Measurements from ENCODE around the gene ARHGAP8. TPM values are rescaled to one million over a fixed set of nuclear protein-coding genes. Genes with fewer than 3 reads are reported as not detected.
"Not testable (repeated sequence)": the region's sequence is repeated elsewhere in the genome, so short reads cannot be mapped to it uniquely, and the experiment has no call there.

ARHGAP8 gene
- total and polyA plus RNA-seq, 4 donors = 0.69 to 8.5 (median 3.4) TPM

DNA sequence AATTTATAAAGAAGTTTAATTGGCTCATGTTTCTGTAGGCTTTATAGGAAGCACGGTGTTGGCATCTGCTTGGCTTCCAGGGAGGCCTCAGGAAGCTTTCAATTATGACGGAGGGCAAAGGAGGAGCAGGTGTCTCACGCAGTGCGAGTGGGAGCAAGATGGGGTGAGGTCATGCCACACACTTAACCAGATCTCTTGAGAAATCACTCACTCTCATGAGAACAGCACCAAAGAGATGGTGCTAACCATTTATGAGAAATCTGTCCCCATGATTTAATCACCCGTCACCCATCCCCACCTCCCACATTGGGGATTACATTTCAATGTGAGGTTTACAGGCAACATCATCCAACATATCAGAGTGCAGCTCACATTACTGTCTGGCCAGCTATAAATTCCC is 103.5 kb downstream of the ARHGAP8 start:
- H3K4me1 ChIP-seq (ENCODE audit: control insufficient read depth, insufficient read depth, low read length) = no peaks in the 10 kb centered on the region
- DNase-seq (ENCODE audit: low read depth in 4 of 6, low spot score in 6 of 6) = no peak
- no peak overlapping the region for H3K27ac ChIP-seq (ENCODE audit: low read depth, low read length)
- peaks cover 3% of the 10 kb centered on the region for H3K36me3 ChIP-seq (ENCODE audit: control insufficient read depth, insufficient read depth, low read length)
- no peaks in the 10 kb centered on the region for H3K9me3 ChIP-seq (ENCODE audit: control insufficient read depth, insufficient read depth, low read length)
- H3K4me3 ChIP-seq (ENCODE audit: low read depth, low read length) = no peak overlapping the region
- no peaks in the 10 kb centered on the region for H3K27me3 ChIP-seq (ENCODE audit: control insufficient read depth, insufficient read depth, low read length)
- WGBS (ENCODE audit: insufficient coverage) = 86% methylated on average over 2 of the region's 5 CpGs

DNA sequence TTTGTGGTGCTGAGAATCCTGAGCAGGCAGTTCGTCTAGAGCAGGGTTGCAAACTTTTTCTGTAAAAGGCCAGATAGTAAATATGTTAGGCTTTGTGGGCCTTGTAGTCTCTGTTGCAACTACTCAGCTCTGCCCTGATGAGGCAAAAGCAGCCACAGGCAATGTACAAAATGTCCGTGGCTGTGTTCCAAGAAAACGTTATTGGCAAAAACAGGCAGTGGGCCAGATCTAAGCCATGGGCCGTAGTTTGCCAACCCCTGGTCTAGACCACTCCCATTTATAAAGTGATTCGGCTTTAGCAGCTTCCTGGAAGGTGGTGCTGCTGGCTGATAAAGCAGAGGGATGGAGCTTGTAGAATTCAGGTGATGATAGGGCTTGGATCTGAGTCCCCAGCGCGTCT is 106.4 kb downstream of the ARHGAP8 start:
- not testable (repeated sequence) for DNase-seq (ENCODE audit: low read depth in 4 of 6, low spot score in 6 of 6); H3K9me3 ChIP-seq (ENCODE audit: control insufficient read depth, insufficient read depth, low read length); H3K4me1 ChIP-seq (ENCODE audit: control insufficient read depth, insufficient read depth, low read length); H3K27ac ChIP-seq (ENCODE audit: low read depth, low read length); H3K4me3 ChIP-seq (ENCODE audit: low read depth, low read length); H3K27me3 ChIP-seq (ENCODE audit: control insufficient read depth, insufficient read depth, low read length)
- 73% methylated on average over 3 of the region's 7 CpGs for WGBS (ENCODE audit: insufficient coverage)
- H3K36me3 ChIP-seq (ENCODE audit: control insufficient read depth, insufficient read depth, low read length) = peaks cover 21% of the 10 kb centered on the region

DNA sequence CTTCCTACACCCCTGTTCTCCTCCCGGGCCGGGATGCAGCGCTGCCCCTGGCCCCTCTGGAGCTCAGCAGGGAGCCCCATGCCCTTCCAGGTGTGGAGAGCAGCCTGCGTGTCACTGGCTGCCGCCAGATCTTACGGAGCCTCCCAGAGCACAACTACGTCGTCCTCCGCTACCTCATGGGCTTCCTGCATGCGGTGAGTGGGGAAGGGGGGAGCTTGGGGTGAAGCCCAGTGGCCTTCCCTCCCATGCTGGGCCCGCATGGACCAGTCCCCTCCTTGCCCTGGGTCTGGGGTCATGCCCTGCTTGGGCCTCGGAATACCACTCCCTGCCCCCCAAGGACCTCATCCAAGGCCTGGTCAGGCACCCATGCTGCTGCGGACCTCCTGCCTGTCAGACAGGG is 107.3 kb downstream of the ARHGAP8 start:
- no peaks in the 10 kb centered on the region for H3K9me3 ChIP-seq (ENCODE audit: control insufficient read depth, insufficient read depth, low read length)
- H3K4me1 ChIP-seq (ENCODE audit: control insufficient read depth, insufficient read depth, low read length) = no peaks in the 10 kb centered on the region
- H3K36me3 ChIP-seq (ENCODE audit: control insufficient read depth, insufficient read depth, low read length) = peaks cover 21% of the 10 kb centered on the region
- H3K4me3 ChIP-seq (ENCODE audit: low read depth, low read length) = no peak overlapping the region
- DNase-seq (ENCODE audit: low read depth in 4 of 6, low spot score in 6 of 6) = no peak
- H3K27me3 ChIP-seq (ENCODE audit: control insufficient read depth, insufficient read depth, low read length) = no peaks in the 10 kb centered on the region
- H3K27ac ChIP-seq (ENCODE audit: low read depth, low read length) = no peak overlapping the region
- 92% methylated on average over 8 of the region's 13 CpGs for WGBS (ENCODE audit: insufficient coverage)

DNA sequence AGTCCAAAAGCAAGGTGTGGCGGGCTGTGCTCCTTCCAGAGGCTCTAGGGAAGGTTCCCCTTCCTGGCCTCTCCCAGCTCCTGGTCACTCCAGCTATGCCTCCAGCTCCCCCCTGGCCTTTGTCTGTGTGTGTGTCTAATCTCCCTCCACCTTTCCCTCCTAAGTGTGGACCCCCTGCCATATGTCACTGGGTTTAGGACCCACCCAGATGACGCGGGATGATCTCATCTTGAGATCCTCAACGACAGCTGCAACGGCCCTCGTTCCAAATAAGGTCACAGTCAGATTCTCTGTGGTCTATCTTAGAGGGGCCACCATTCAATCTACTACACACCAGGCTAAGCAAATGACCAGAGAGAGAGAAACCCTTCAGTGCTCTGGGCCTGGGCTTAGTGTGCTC is 107.9 kb downstream of the ARHGAP8 start:
- Histone ChIP-seq H3K27me3 (ENCODE audit: control insufficient read depth, insufficient read depth, low read length) (no peaks in the 10 kb centered on the region), H3K27ac (ENCODE audit: low read depth, low read length) (no peak overlapping the region), H3K9me3 (ENCODE audit: control insufficient read depth, insufficient read depth, low read length) (no peaks in the 10 kb centered on the region), H3K4me1 (ENCODE audit: control insufficient read depth, insufficient read depth, low read length) (no peaks in the 10 kb centered on the region), H3K4me3 (ENCODE audit: low read depth, low read length) (no peak overlapping the region), H3K36me3 (ENCODE audit: control insufficient read depth, insufficient read depth, low read length) (peaks cover 25% of the 10 kb centered on the region)
- 72% methylated on average over 6 of the region's 6 CpGs for WGBS (ENCODE audit: insufficient coverage)
- DNase-seq (ENCODE audit: low read depth in 4 of 6, low spot score in 6 of 6) = no peak

DNA sequence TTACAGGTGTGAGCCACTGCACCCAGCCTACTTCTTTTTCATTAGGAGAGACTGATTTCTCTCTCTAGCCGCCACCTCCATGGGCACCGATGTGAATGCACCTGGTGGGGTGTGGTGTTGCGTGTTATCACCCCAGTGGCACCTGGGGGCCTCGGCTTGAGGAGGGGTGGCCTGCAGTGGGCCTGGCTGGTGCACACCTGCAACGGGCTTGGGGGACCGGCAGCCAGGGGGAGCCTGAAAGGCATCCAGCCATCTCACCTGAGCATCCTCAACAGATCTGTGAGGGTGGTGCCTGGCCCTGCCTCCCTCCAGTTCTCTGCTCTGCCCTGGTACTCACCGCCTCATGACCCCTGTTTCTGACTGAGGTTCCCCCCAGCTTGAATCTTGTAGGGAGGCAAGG is 108.9 kb downstream of the ARHGAP8 start:
- DNase-seq (ENCODE audit: low read depth in 4 of 6, low spot score in 6 of 6) = no peak
- Histone ChIP-seq H3K4me1 (ENCODE audit: control insufficient read depth, insufficient read depth, low read length) (no peaks in the 10 kb centered on the region), H3K36me3 (ENCODE audit: control insufficient read depth, insufficient read depth, low read length) (peaks cover 29% of the 10 kb centered on the region), H3K9me3 (ENCODE audit: control insufficient read depth, insufficient read depth, low read length) (no peaks in the 10 kb centered on the region), H3K4me3 (ENCODE audit: low read depth, low read length) (no peak overlapping the region), H3K27me3 (ENCODE audit: control insufficient read depth, insufficient read depth, low read length) (no peaks in the 10 kb centered on the region), H3K27ac (ENCODE audit: low read depth, low read length) (no peak overlapping the region)
- 88% methylated on average over 6 of the region's 7 CpGs for WGBS (ENCODE audit: insufficient coverage)

DNA sequence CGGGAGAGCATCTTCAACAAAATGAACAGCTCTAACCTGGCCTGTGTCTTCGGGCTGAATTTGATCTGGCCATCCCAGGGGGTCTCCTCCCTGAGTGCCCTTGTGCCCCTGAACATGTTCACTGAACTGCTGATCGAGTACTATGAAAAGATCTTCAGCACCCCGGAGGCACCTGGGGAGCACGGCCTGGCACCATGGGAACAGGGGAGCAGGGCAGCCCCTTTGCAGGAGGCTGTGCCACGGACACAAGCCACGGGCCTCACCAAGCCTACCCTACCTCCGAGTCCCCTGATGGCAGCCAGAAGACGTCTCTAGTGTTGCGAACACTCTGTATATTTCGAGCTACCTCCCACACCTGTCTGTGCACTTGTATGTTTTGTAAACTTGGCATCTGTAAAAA is 109.9 kb downstream of the ARHGAP8 start:
- Histone ChIP-seq H3K4me3 (ENCODE audit: low read depth, low read length) (no peak overlapping the region), H3K36me3 (ENCODE audit: control insufficient read depth, insufficient read depth, low read length) (peaks cover 29% of the 10 kb centered on the region), H3K9me3 (ENCODE audit: control insufficient read depth, insufficient read depth, low read length) (no peaks in the 10 kb centered on the region), H3K27ac (ENCODE audit: low read depth, low read length) (no peak overlapping the region), H3K4me1 (ENCODE audit: control insufficient read depth, insufficient read depth, low read length) (no peaks in the 10 kb centered on the region), H3K27me3 (ENCODE audit: control insufficient read depth, insufficient read depth, low read length) (no peaks in the 10 kb centered on the region)
- WGBS (ENCODE audit: insufficient coverage) = 89% methylated on average over 10 of the region's 11 CpGs
- no peak for DNase-seq (ENCODE audit: low read depth in 4 of 6, low spot score in 6 of 6)

DNA sequence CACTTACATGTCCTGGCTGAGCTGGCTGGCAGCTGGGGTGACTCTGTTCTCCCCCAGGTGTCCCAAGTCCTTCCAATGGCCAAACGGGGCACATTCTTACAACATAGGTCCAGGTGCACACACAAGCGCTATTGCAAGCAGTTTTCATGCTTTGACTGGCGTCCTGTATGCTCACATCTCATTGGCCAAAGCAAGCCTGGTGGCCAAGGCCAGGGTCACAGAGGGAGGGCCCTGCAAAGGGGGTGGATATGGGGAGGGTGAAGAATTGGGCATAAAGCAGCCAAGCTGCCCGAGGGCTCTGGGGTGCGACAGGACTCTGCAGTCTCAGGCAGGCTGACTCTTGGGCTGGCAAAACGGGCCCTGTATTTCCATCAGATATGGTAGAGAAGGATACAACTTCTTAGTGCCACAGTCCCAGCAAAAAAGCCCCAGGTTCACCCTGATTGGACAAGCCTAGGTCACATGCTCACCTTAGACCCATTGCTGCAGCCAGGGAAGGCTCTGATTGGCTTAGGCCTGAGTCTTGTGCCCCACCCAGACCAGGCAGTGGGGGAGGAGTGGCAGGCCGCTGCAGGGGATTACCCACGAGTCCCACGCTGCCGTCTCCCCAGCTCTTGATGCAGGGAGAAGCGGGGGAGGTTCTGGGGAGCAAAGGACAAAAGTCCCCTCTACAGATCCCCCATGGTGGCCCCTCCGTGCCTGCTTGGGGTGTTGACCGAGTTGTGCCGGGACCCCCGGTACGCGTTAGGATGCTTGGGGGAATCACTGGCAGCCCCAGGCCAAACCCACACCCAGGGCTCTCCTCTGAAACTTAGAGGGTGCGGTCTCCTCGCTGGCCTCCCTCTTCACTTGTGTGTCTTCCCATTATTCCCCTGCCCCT is 110.8 kb downstream of the ARHGAP8 start:
- H3K4me3 ChIP-seq (ENCODE audit: low read depth, low read length) = no peak overlapping the region
- DNase-seq (ENCODE audit: low read depth in 4 of 6, low spot score in 6 of 6) = no peak
- no peaks in the 10 kb centered on the region for H3K9me3 ChIP-seq (ENCODE audit: control insufficient read depth, insufficient read depth, low read length)
- H3K27me3 ChIP-seq (ENCODE audit: control insufficient read depth, insufficient read depth, low read length) = no peaks in the 10 kb centered on the region
- WGBS (ENCODE audit: insufficient coverage) = 89% methylated on average over 17 of the region's 19 CpGs
- no peaks in the 10 kb centered on the region for H3K4me1 ChIP-seq (ENCODE audit: control insufficient read depth, insufficient read depth, low read length)
- H3K36me3 ChIP-seq (ENCODE audit: control insufficient read depth, insufficient read depth, low read length) = peaks cover 34% of the 10 kb centered on the region
- H3K27ac ChIP-seq (ENCODE audit: low read depth, low read length) = no peak overlapping the region

DNA sequence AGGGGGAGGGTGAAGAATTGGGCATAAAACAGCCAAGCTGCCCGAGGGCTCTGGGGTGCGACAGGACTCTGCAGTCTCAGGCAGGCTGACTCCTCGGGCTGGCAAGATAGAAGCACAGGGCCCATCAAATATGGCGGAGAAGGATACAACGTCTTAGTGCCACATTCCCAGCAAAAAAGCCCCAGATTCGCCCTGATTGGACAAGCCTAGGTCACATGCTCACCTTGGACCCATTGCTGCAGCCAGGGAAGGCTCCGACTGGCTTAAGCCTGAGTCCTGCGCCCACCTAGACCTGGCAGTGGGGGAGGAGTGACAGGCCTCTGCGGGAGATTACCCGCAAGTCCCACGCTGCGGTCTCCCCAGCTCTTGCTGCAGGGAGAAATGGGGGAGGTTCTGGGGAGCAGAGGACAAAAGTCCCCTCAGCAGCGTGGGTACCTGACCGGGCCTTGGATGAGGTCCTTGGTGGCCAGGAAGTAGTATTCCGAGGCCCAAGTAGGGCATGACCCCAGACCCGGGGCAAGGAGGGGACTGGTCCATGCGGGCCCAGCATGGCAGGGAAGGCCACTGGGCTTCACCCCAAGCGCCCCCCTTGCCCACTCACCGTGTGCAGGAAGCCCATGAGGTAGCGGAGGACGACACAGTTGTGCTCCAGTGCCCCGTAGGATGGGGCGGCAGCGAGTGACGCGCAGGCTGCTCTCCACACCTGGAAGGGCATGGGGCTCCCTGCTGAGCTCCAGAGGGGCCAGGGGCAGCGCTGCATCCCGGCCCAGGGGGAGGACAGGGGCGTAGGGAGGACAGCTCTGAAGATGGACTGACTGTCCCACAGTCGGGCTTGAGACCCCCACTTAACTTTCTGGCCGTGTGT is 113.0 kb downstream of the ARHGAP8 start:
- DNase-seq (ENCODE audit: low read depth in 4 of 6, low spot score in 6 of 6) = no peak
- WGBS (ENCODE audit: insufficient coverage) = 90% methylated on average over 29 of the region's 31 CpGs

DNA sequence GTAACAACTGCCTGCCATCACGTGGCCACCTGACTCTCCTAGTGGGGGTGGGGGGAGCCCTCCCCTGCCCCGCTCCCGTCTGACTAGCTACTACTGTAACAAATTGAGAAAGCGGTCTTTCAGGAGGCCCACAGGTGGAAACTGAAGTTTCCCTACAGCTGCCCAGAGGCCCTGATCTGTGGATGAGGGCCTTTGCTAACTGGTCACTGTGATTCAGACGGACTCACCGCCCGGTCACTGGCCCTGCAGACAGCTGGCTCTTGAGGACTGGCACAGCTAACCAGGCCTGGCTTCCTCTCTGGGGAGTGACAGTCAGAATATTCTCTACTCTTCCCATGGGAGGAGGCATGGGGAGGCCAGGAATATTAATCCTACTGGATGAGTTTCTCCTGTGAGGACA is 116.8 kb downstream of the ARHGAP8 start:
- DNase-seq (ENCODE audit: low read depth in 4 of 6, low spot score in 6 of 6) = no peak
- Histone ChIP-seq H3K27me3 (ENCODE audit: control insufficient read depth, insufficient read depth, low read length) (no peaks in the 10 kb centered on the region), H3K27ac (ENCODE audit: low read depth, low read length) (no peak overlapping the region), H3K36me3 (ENCODE audit: control insufficient read depth, insufficient read depth, low read length) (peaks cover 16% of the 10 kb centered on the region), H3K9me3 (ENCODE audit: control insufficient read depth, insufficient read depth, low read length) (no peaks in the 10 kb centered on the region), H3K4me1 (ENCODE audit: control insufficient read depth, insufficient read depth, low read length) (peaks cover 8% of the 10 kb centered on the region), H3K4me3 (ENCODE audit: low read depth, low read length) (no peak overlapping the region)
- WGBS (ENCODE audit: insufficient coverage) = 81% methylated on average over 5 of the region's 7 CpGs

More for the DNA sequence above, 113.0 kb downstream of the ARHGAP8 start:
- Histone ChIP-seq H3K27me3 (ENCODE audit: control insufficient read depth, insufficient read depth, low read length) (no peaks in the 10 kb centered on the region), H3K9me3 (ENCODE audit: control insufficient read depth, insufficient read depth, low read length) (no peaks in the 10 kb centered on the region), H3K27ac (ENCODE audit: low read depth, low read length) (no peak overlapping the region), H3K4me3 (ENCODE audit: low read depth, low read length) (no peak overlapping the region), H3K4me1 (ENCODE audit: control insufficient read depth, insufficient read depth, low read length) (peaks cover 8% of the 10 kb centered on the region), H3K36me3 (ENCODE audit: control insufficient read depth, insufficient read depth, low read length) (peaks cover 34% of the 10 kb centered on the region)
